Body of pancreas (tissue), 4 donors: ENCODE data around the gene LGALS1. TPM values are rescaled to one million over a fixed set of nuclear protein-coding genes. Genes with fewer than 3 reads are reported as not detected.

ENCODE experiments used
- ATAC-seq: fragments of 150-250 bp; one replicate; pipeline ENCODE4 v1.9.1; 2016
- DNase-seq, 4 donors: peaks; one replicate each; pipeline ENCODE4 v3.0.0-alpha.2; 2019
- H3K27ac ChIP-seq, 4 donors: fragments of 200-600 bp; sonication (generic); 1 replicate in 3 of 4; 2 replicates in 1 of 4; pipeline versions ENCODE4 v1.5.1 to v1.6.1; 2016 to 2019; ENCODE audit warnings: mild to moderate bottlenecking in 1 of 4, mixed read lengths in 1 of 4, moderate library complexity in 1 of 4
- H3K27me3 ChIP-seq, 2 donors: fragments of 200-600 bp; sonication (generic); one replicate each; pipeline ENCODE4 v1.6.0; 2016; ENCODE audit warnings: mild to moderate bottlenecking in 1 of 2
- H3K36me3 ChIP-seq, 2 donors: fragments of 200-600 bp; sonication (generic); replicated peaks in 1 of 2; 2 replicates each; pipeline ENCODE4 v1.5.1; 2016; ENCODE audit warnings: low read depth in 2 of 2; ENCODE audit not compliant: insufficient read depth in 1 of 2
- H3K4me1 ChIP-seq: fragments of 200-600 bp; sonication (generic); one replicate; pipeline ENCODE4 v1.6.0; 2016
- H3K4me3 ChIP-seq, 2 donors: fragments of 200-600 bp; sonication (generic); 1 replicate in 1 of 2; 2 replicates in 1 of 2; pipeline ENCODE4 v1.5.1; 2016 to 2019
- H3K9me3 ChIP-seq, 3 donors: fragments of 200-600 bp; sonication (generic); 1 replicate in 2 of 3; 2 replicates in 1 of 3; pipeline ENCODE4 v1.5.1; 2016
- CTCF ChIP-seq, 7 experiments: fragments of 450-650 bp in 4 of 7; fragments of 200-600 bp in 3 of 7; sonication (generic) in 3 of 7; IDR thresholded peaks; one replicate each; pipeline ENCODE4 v1.5.1; 2016 to 2019; ENCODE audit warnings: antibody characterized with exemption in 7 of 7
- POLR2A ChIP-seq, 3 donors: fragments of 450-650 bp; IDR thresholded peaks; one replicate each; pipeline ENCODE4 v1.6.1; 2016; ENCODE audit warnings: antibody characterized with exemption in 3 of 3, mild to moderate bottlenecking in 2 of 3
- WGBS, 2 donors: methylation state at CpG; one replicate each; pipeline ENCODE4 v1.1.5; 2017; 5-methylcytosine and 5-hydroxymethylcytosine counted together
- intact Hi-C: fragments of 100-400 bp; cut with DNase I; formaldehyde crosslinking; loops from one replicate; pipeline ENCODE4 v1.15.1; 2023
- total RNA-seq, 2 donors: library from RNA; depleted of rRNA; stranded (reverse); fragments of >200 nt; gene quantifications; one replicate each; pipeline ENCODE4 v1.1.0, GENCODE V29; 2016

Gene LGALS1
- total RNA-seq, 2 donors from 2014 or later, result 90.3 to 325 TPM

GRCh38 chr22:37627121-37627520 lies 48.3 kb upstream of the LGALS1 start:
- no peaks in the 10 kb centered on the region for H3K4me1 ChIP-seq
- H3K36me3 ChIP-seq, result peaks cover 3 to 14% of the 10 kb centered on the region in 2 donors
- H3K27me3 ChIP-seq, result no peaks in the 10 kb centered on the region
- H3K4me3 ChIP-seq, result no peak overlapping the region
- H3K27ac ChIP-seq, result peak overlapping the region in 1 of 4 donors; percentile 40
- no peak for DNase-seq
- 70 to 82% methylated on average over 7 of the region's 7 CpGs for WGBS, 2 donors
- no peaks in the 10 kb centered on the region for H3K9me3 ChIP-seq
- TF ChIP-seq POLR2A (IDR thresholded peaks at IDR 0.05), result no peak
- TF ChIP-seq CTCF (IDR thresholded peaks at IDR 0.05), result no peak
- ATAC-seq, result no peak
- intact Hi-C loops, result no loop called here

DNA sequence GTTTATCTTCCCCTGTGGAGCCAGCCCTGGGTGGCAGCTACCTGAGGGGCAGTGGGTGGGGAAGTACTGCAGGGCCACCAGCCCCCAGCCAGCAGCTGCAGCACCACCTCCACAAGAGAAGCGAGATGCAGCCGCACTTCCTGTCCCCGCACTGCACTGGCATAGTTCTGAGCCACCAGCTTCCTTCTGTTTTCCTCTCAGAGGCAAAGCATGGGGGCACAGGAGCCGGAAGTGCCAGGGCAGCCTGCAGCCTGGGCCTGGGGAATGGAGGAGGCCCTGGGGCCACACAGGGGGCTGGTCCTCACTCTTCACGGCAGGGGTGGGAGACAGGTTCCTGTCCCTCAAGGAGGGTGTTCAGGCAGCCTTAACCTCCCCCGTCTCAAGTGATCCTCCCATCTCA lies 47.9 kb upstream of the LGALS1 start:
- DNase-seq, result no peak
- peaks cover 3 to 14% of the 10 kb centered on the region in 2 donors for H3K36me3 ChIP-seq
- no peak overlapping the region for H3K4me3 ChIP-seq
- no peaks in the 10 kb centered on the region for H3K9me3 ChIP-seq
- no peaks in the 10 kb centered on the region for H3K27me3 ChIP-seq
- TF ChIP-seq POLR2A (IDR thresholded peaks at IDR 0.05) (no peak), CTCF (IDR thresholded peaks at IDR 0.05) (no peak)
- ATAC-seq, result no peak
- H3K4me1 ChIP-seq, result no peaks in the 10 kb centered on the region
- 54 to 80% methylated on average over 1 to 6 of the region's 6 CpGs for WGBS, 2 donors
- intact Hi-C loops, result no loop called here
- peak overlapping the region in 1 of 4 donors; percentile 40 for H3K27ac ChIP-seq

GRCh38 chr22:37628830-37629229 lies 46.6 kb upstream of the LGALS1 start:
- peaks cover 11% of the 10 kb centered on the region for H3K4me1 ChIP-seq
- no peaks in the 10 kb centered on the region for H3K9me3 ChIP-seq
- no peak for ATAC-seq
- no peak overlapping the region for H3K27ac ChIP-seq
- whole genome bisulfite sequencing, 2 donors, result 83 to 89% methylated on average over 3 to 8 of the region's 8 CpGs
- H3K36me3 ChIP-seq, result peaks cover 3 to 14% of the 10 kb centered on the region in 2 donors
- no peak overlapping the region for H3K4me3 ChIP-seq
- DNase-seq, result no peak
- intact Hi-C loops, result no loop called here
- TF ChIP-seq CTCF (IDR thresholded peaks at IDR 0.05), result no peak
- no peak for TF ChIP-seq POLR2A (IDR thresholded peaks at IDR 0.05)
- H3K27me3 ChIP-seq, result no peaks in the 10 kb centered on the region

DNA sequence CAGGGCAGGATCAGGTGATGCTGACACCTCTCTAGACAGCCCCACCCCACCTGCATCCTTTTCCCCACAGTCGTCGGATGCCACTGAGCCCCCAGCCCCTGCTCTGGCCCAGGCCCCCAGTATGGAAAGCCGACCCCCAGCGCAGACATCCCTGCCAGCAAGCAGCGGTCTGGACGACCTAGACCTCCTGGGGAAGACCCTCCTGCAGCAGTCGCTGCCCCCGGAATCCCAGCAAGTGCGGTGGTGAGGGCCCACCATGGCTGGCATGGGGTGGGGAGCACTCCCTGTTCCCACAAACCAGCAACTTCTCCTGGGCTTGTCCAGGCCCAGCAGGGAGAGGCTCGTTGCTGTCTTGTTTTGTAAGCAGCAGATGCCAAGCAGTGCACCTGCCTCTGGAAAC lies 45.5 kb upstream of the LGALS1 start:
- Histone ChIP-seq H3K27ac (no peak overlapping the region), H3K4me1 (peaks cover 13% of the 10 kb centered on the region), H3K36me3 (peaks cover 3 to 14% of the 10 kb centered on the region in 2 donors), H3K4me3 (no peak overlapping the region), H3K9me3 (no peaks in the 10 kb centered on the region), H3K27me3 (no peaks in the 10 kb centered on the region)
- no peak for ATAC-seq
- TF ChIP-seq POLR2A (IDR thresholded peaks at IDR 0.05), result no peak
- no peak for TF ChIP-seq CTCF (IDR thresholded peaks at IDR 0.05)
- no peak for DNase-seq
- WGBS, 2 donors, result 75 to 86% methylated on average over 2 to 8 of the region's 10 CpGs
- intact Hi-C loops, result no loop called here

DNA sequence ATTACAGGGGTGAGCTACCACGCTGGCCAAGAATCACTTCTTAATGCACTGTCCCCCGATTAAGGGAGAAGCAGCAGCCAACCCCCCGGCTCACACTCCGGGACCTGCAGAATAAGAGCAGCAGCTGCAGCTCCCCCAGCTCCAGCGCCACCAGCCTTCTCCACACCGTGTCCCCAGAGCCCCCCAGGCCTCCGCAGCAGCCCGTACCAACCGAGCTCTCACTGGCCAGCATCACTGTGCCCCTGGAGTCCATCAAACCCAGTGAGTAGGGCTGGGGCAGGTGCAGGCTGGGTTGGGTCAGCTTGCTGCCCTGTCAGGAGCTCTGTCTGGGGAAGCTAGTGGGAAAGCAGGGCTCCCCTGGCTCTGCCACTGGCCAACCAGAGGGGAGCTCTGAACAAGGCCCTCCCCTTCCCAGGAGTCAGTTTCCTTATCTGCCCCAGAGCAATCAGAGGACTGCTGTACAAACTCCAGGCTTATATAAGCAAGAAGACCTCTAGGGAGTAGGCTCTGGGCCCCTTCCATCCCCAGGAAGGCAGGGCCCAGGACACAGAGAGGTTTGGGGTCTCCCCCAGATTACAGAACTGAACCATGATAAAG lies 44.5 kb upstream of the LGALS1 start:
- no peak for DNase-seq
- H3K27ac ChIP-seq, result no peak overlapping the region

More for the DNA sequence above, 44.5 kb upstream of the LGALS1 start:
- Histone ChIP-seq H3K4me1 (peaks cover 13% of the 10 kb centered on the region), H3K27me3 (no peaks in the 10 kb centered on the region), H3K4me3 (no peak overlapping the region), H3K9me3 (no peaks in the 10 kb centered on the region), H3K36me3 (peaks cover 3 to 11% of the 10 kb centered on the region in 2 donors)
- TF ChIP-seq POLR2A (IDR thresholded peaks at IDR 0.05) (no peak), CTCF (IDR thresholded peaks at IDR 0.05) (no peak)
- intact Hi-C loops, result no loop called here
- 91 to 97% methylated on average over 7 to 8 of the region's 9 CpGs for WGBS, 2 donors
- no peak for ATAC-seq
